HG02610 (cell line): ENCODE results near the gene XDH.

Experiments used
- ATAC-seq: cut with Tn5 transposase; IDR thresholded peaks from one replicate; pipeline ENCODE4 v1.9.1; 2021; ENCODE audit warnings: mild to moderate bottlenecking, moderate library complexity; ENCODE audit not compliant: unreplicated experiment

Gene XDH

DNA sequence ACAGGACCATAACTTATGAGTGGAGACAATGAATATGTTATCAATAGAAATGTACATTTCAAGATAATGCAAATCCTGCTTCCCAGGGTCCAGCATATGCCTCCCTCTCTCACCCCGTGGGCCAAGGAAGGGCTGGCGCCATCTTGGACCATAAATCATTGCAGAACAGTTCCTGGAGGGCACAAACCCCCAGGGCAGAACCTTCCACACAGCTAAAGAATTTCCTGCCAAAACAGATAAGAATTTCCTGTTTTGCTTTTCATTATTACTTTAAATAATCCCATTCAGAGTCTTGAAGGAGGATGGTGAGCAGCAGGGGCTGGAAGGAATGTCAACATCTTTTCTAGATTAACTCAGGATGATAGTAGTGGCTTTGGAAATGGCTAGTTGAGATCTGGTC, 126.9 kb downstream of the XDH start:
- no peak for ATAC-seq

DNA sequence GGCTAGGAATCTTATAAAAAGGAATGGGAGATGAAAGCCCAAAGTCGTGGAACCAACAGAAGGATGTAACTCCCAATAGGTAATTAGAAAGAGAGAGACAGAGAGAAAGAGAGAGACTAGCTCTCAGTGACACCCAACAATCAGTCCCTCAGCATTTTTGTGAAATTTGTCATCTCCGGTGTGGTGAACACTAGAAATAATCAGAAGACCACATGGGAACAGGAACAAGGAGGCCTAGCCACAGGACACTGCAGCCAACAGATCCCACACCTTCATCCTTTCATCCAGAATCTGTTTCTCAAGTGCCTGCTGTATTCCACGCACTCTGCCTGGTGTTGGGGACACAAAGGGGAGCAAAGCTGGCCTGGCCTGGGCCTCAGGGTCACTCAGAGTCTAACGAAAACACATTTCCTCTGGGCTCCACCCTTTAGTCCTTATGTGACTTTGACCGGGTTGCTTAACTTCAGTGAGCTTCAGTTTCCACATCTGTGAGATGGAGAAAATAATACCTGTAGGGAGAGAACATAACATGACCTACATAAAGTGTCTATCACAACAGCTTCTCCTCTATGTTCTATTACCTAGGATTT, 127.5 kb downstream of the XDH start:
- ATAC-seq: no peak

DNA sequence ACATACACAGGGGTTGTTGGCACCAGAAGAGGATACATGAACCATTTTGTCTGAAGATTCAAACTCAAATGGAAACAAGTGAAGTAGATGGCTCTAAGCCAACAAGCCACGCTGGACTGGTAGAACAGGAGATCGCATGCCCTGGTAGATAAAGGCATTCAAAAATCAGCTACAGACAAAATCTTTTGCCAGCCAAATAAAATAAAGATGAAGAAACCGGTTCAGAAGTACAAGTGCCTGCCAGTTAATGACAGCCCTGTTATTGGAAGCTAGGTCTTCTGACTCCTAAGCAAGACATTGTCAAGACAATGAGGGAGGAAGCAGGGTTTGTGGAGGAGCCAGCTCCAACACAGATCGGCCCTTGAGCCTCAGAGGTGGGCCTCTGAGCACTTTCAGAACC, 128.3 kb downstream of the XDH start:
- no peak for ATAC-seq
